Spleen (tissue), 11 donors: ENCODE data around the gene TMEM139. TPM values are rescaled to one million over a fixed set of nuclear protein-coding genes. Genes with fewer than 3 reads are reported as not detected.

Experiments used
- DNase-seq: peaks from one replicate; pipeline ENCODE4 v3.0.0-alpha.2; 2020
- H3K27ac ChIP-seq, 8 donors: fragments of 200-600 bp; sonication (generic) in 7 of 8; 1 replicate in 4 of 8; 2 replicates in 4 of 8; pipeline versions ENCODE4 v1.5.0 to v1.8.0; 2016 to 2021; ENCODE audit warnings: inconsistent platforms in 4 of 8, mild to moderate bottlenecking in 4 of 8, moderate library complexity in 1 of 8
- H3K27me3 ChIP-seq, 7 donors: fragments of 200-600 bp; sonication (generic) in 6 of 7; replicated peaks in 1 of 7; 1 replicate in 4 of 7; 2 replicates in 3 of 7; pipeline versions ENCODE4 v1.5.0 to v1.8.0; 2016 to 2021; ENCODE audit warnings: inconsistent platforms in 3 of 7, mild to moderate bottlenecking in 1 of 7
- H3K36me3 ChIP-seq, 6 donors: fragments of 200-600 bp; sonication (generic) in 5 of 6; 1 replicate in 4 of 6; 2 replicates in 2 of 6; pipeline versions ENCODE4 v1.5.0 to v1.8.0; 2016 to 2021; ENCODE audit warnings: inconsistent platforms in 2 of 6
- H3K4me1 ChIP-seq, 6 donors: fragments of 200-600 bp; sonication (generic) in 5 of 6; 1 replicate in 3 of 6; 2 replicates in 3 of 6; pipeline versions ENCODE4 v1.5.0 to v1.8.0; 2016 to 2021; ENCODE audit warnings: inconsistent platforms in 3 of 6
- H3K4me3 ChIP-seq, 8 donors: fragments of 200-600 bp; sonication (generic) in 7 of 8; 1 replicate in 4 of 8; 2 replicates in 4 of 8; pipeline versions ENCODE4 v1.5.0 to v1.8.0; 2016 to 2021; ENCODE audit warnings: inconsistent platforms in 4 of 8, mild to moderate bottlenecking in 4 of 8, moderate library complexity in 2 of 8
- H3K9me3 ChIP-seq, 8 donors: fragments of 200-600 bp; sonication (generic) in 7 of 8; 1 replicate in 4 of 8; 2 replicates in 4 of 8; pipeline versions ENCODE4 v1.5.0 to v1.8.0; 2016 to 2021; ENCODE audit warnings: inconsistent platforms in 4 of 8
- POLR2A ChIP-seq, 3 donors: fragments of 450-650 bp; IDR thresholded peaks; one replicate each; pipeline ENCODE4 v1.5.1; 2017; ENCODE audit warnings: antibody characterized with exemption in 3 of 3, mild to moderate bottlenecking in 1 of 3
- POLR2AphosphoS5 ChIP-seq, 3 donors: sonication (generic); formaldehyde crosslinking; IDR thresholded peaks; one replicate each; pipeline ENCODE4 v1.5.1; 2017; ENCODE audit warnings: antibody characterized with exemption in 3 of 3
- WGBS, 5 donors: extraction: QIAGEN DNeasy Blood & Tissue Kit in 3 of 5; methylation state at CpG; one replicate each; pipeline versions ENCODE4 v1.1.5 to v1.1.7; 2013 to 2018; 5-methylcytosine and 5-hydroxymethylcytosine counted together
- intact Hi-C: fragments of 100-400 bp; cut with DNase I; formaldehyde crosslinking; loops from one replicate; pipeline ENCODE4 v1.15.0; 2023; ENCODE audit warnings: low total_unique reads
- polyA plus RNA-seq, 3 donors: library from polyadenylated mRNA; stranded (reverse); fragments of 200-250 nt; gene quantifications; one replicate each; pipeline ENCODE4 v1.2.1, GENCODE V29; 2013
- total RNA-seq, 7 donors: library from RNA; depleted of rRNA in 3 of 7; stranded (reverse); fragments of >200 nt in 3 of 7; fragmentation: NEBNext Ultra II Directional in 4 of 7; extraction: Animal tissue kit (Norgen Biotek cat#: 25700) in 4 of 7; gene quantifications; one replicate each; pipeline versions ENCODE4 v1.1.0 to v1.2.1, GENCODE V29; 2016 to 2021
- TF ChIP-seq, protein P1 (sequence below), 11 experiments: fragments of 200-600 bp in 7 of 11; fragments of 450-650 bp in 4 of 11; sonication (generic) in 4 of 11; IDR thresholded peaks in 8 of 11; conservative IDR thresholded peaks in 3 of 11; 1 replicate in 7 of 11; 2 replicates in 4 of 11; pipeline versions ENCODE4 v1.4.0 to v1.8.0; 2016 to 2021; ENCODE audit warnings: antibody characterized with exemption in 11 of 11, inconsistent platforms in 4 of 11, mild to moderate bottlenecking in 1 of 11
- donor health status: healthy with polysubstance abuse.
- donor health status: DM: no; HTN: no; CAD: no; lungs with moderate emphysema.
- donor health status: DM: no; HTN: no; CAD: no.
- donor health status: Bipolar disorder and iron deficiency.
- donor health status: healthy.
- donor health status: DM: no; HTN: no; CAD: no.
- donor health status: DM: yes; HTN: yes; CAD: no.

TMEM139 gene
- total and polyA plus RNA-seq, 10 donors, result 0.52 to 2.3 (median 1.1) TPM

DNA sequence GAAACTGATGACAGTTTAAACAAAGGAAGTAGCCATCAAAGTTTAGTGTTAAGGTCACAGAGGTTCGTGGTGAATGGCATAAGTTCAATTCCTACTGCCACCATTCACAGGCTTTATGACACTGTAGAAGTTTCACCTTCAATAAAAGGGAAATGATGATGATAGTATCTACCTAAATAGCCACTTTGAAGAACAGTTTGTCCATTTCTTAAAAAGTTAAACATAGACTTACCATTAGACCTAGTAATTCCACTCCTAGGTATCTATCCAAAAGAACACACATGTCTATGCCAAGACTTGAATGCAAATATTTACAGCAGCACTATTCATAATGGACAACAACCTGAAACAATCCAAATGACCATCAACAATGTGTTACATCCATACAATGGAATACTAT lies 40.4 kb upstream of the TMEM139 start:
- H3K9me3 ChIP-seq, result peaks cover 0 to 4% (median 0%) of the 10 kb centered on the region in 8 donors
- H3K36me3 ChIP-seq, result no peaks in the 10 kb centered on the region
- no peak overlapping the region for H3K4me3 ChIP-seq
- WGBS, 5 donors, result 27 to 42% (median 30%) methylated on average over 1 of the region's 1 CpG
- no peak overlapping the region for H3K27ac ChIP-seq
- no peaks in the 10 kb centered on the region for H3K27me3 ChIP-seq
- intact Hi-C loops, result loop anchor here (5.0 kb wide), 1 partner anchor 58 kb away; no protein-coding TSS in a partner anchor
- TF ChIP-seq POLR2A (IDR thresholded peaks at IDR 0.05) (no peak), POLR2AphosphoS5 (IDR thresholded peaks at IDR 0.05) (no peak)
- TF ChIP-seq, protein P1, sequence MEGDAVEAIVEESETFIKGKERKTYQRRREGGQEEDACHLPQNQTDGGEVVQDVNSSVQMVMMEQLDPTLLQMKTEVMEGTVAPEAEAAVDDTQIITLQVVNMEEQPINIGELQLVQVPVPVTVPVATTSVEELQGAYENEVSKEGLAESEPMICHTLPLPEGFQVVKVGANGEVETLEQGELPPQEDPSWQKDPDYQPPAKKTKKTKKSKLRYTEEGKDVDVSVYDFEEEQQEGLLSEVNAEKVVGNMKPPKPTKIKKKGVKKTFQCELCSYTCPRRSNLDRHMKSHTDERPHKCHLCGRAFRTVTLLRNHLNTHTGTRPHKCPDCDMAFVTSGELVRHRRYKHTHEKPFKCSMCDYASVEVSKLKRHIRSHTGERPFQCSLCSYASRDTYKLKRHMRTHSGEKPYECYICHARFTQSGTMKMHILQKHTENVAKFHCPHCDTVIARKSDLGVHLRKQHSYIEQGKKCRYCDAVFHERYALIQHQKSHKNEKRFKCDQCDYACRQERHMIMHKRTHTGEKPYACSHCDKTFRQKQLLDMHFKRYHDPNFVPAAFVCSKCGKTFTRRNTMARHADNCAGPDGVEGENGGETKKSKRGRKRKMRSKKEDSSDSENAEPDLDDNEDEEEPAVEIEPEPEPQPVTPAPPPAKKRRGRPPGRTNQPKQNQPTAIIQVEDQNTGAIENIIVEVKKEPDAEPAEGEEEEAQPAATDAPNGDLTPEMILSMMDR (IDR thresholded peaks at IDR 0.05 in 8 of 11, conservative IDR thresholded peaks at IDR 0.05 in 3 of 11), result no peak
- DNase-seq, result no peak
- H3K4me1 ChIP-seq, result peaks cover 0 to 49% (median 29%) of the 10 kb centered on the region in 6 donors

DNA sequence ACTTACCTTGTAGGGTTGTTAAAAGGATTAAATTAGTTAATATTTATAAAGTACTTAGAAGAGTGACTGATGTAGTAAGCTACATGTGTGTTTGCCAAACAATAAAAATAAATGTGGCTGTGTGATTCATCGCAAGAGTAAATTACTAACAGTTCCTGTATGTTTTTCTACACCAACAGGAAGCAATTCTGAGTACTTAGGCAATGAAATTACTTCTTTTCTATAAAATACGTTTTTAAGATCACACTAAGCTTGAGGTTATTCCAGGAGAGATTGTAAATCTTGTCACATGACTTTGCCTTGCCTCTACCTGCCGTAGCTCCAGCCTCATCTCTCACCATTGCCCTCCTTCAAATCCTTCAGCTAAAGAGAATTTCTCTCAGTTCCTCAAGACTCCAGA lies 39.6 kb upstream of the TMEM139 start:
- intact Hi-C loops, result no loop called here
- WGBS, 5 donors, result 28 to 41% (median 36%) methylated on average over 3 of the region's 3 CpGs
- Histone ChIP-seq H3K27me3 (no peaks in the 10 kb centered on the region), H3K9me3 (peaks cover 0 to 11% (median 3%) of the 10 kb centered on the region in 8 donors), H3K27ac (peak overlapping the region in 3 of 8 donors; percentile 36 to 50 (median 41)), H3K36me3 (no peaks in the 10 kb centered on the region), H3K4me3 (no peak overlapping the region), H3K4me1 (peaks cover 0 to 53% (median 32%) of the 10 kb centered on the region in 6 donors)
- no peak for DNase-seq
- TF ChIP-seq POLR2AphosphoS5 (IDR thresholded peaks at IDR 0.05) (no peak), POLR2A (IDR thresholded peaks at IDR 0.05) (no peak)
- TF ChIP-seq, protein P1 (IDR thresholded peaks at IDR 0.05 in 8 of 11, conservative IDR thresholded peaks at IDR 0.05 in 3 of 11), result no peak

DNA sequence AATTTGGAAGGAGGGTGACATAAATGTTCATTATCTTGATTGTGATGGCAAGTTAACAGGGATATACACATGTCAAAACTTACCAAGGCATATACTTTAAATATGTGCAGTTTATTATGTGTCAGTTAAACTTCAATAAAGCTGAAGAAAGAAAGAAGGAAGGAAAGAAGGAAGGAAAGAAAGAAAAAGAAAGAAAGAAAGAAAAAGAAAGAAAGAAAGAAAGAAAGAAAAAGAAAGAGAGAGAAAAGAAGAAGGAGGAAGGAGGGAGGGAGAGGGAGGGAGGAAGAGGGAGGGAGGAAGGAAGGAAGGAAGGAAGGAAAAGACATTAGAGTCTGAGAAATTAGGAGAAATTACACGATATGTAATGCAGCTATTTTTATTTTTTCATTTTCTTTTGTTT lies 37.4 kb upstream of the TMEM139 start:
- Histone ChIP-seq H3K27ac (no peak overlapping the region), H3K9me3 (peaks cover 0 to 14% (median 3%) of the 10 kb centered on the region in 8 donors), H3K4me3 (no peak overlapping the region), H3K4me1 (peaks cover 0 to 63% (median 37%) of the 10 kb centered on the region in 6 donors), H3K27me3 (no peaks in the 10 kb centered on the region), H3K36me3 (no peaks in the 10 kb centered on the region)
- no peak for DNase-seq
- intact Hi-C loops, result no loop called here
- 13 to 40% (median 30%) methylated on average over 1 of the region's 1 CpG for WGBS, 5 donors
- no peak for TF ChIP-seq POLR2AphosphoS5 (IDR thresholded peaks at IDR 0.05)
- no peak for TF ChIP-seq POLR2A (IDR thresholded peaks at IDR 0.05)
- TF ChIP-seq, protein P1 (IDR thresholded peaks at IDR 0.05 in 8 of 11, conservative IDR thresholded peaks at IDR 0.05 in 3 of 11), result no peak

DNA sequence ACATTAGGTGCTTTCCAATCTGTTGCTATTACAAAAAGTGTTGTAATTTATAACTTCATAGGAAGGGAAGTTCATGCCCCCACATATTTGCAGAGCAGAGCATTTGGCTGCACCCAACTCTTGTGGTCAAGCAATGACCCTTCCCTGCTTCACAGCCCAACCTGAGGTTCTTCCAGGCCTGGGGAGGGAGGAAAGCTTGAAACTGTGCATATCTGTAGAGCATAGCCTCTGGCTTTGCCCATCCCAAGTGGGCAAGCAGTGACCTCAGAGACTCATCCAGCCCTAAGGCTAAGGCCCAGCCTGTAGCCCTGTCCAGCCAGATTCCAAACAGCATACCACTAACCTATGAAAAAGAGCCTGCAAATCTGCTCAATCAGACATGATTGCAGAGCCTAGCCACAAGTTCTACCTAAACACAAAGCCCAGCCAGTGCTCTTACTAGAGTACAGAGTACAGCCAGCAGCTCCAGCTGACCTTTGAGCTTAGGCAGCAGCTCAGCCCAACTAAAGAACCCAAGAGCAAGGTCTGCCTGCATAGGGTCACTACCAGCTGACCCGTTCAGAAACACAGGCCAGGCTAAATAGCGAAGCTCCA lies 35.9 kb upstream of the TMEM139 start:
- WGBS, 5 donors, result 86 to 94% (median 92%) methylated on average over 2 of the region's 2 CpGs
- Histone ChIP-seq H3K4me1 (peaks cover 0 to 65% (median 37%) of the 10 kb centered on the region in 6 donors), H3K9me3 (peaks cover 0 to 14% (median 3%) of the 10 kb centered on the region in 8 donors), H3K27me3 (no peaks in the 10 kb centered on the region), H3K4me3 (no peak overlapping the region), H3K36me3 (no peaks in the 10 kb centered on the region), H3K27ac (no peak overlapping the region)
- intact Hi-C loops, result no loop called here
- DNase-seq, result no peak
- TF ChIP-seq POLR2AphosphoS5 (IDR thresholded peaks at IDR 0.05), result no peak
